HG03342 (cell line): ENCODE data around the gene SEC24D.

Experiments used
- ATAC-seq: cut with Tn5 transposase; IDR thresholded peaks from one replicate; pipeline ENCODE4 v1.9.1; 2021; ENCODE audit warnings: mild to moderate bottlenecking, moderate library complexity; ENCODE audit not compliant: unreplicated experiment

Gene SEC24D

GRCh38 chr4:118727360-118727759 is 108.6 kb downstream of the SEC24D start:
- ATAC-seq = no peak

DNA sequence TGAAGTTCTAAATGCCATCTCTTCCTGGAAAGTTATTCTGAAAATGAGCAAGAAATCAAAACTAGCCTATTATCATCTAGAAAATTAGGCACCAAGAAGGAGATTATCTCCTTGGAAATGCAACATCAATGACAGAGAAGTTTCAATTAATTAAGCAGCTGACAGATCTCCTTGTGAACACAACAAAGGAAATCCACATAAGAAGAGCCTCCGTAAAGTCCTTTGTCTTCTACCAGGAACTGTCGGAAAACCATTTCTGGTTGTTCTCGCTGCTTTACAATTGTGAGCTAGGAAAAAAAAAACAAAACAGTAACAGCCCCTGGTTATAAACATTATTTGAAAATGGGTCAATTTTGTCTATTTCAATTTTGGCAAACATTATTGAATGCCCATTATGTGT is 112.6 kb downstream of the SEC24D start:
- no peak for ATAC-seq

GRCh38 chr4:118721752-118722151 is 114.2 kb downstream of the SEC24D start:
- no peak for ATAC-seq

DNA sequence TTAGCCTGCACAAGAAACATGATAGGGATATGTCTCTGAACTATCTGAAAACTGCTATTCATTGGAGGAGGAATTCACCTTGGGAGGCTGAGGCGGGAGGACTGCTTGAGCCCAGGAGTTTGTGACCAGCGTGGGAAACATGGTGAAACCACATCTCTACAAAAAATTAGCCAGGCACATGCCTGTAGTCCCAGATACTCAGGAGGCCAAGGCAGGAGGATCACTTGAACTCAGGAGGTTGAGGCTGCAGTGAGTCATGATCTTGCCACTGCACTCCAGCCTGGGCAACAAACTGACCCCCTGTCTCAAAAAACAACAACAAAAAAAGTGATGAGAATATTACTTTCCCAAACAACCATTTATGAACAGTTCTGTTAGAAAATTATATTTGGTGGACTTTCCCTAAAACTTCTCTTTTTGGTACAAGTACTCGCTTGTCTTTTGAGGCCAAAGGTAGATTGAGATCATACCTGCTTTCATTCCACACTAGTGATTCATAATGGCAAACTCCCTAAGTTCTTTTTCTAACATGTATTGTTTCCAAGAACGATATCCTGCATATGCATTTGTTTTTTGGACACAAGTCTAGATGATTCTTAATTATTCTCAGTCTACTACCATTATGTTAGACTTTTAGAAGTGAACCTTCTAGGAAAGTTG is 117.3 kb downstream of the SEC24D start:
- no peak for ATAC-seq

DNA sequence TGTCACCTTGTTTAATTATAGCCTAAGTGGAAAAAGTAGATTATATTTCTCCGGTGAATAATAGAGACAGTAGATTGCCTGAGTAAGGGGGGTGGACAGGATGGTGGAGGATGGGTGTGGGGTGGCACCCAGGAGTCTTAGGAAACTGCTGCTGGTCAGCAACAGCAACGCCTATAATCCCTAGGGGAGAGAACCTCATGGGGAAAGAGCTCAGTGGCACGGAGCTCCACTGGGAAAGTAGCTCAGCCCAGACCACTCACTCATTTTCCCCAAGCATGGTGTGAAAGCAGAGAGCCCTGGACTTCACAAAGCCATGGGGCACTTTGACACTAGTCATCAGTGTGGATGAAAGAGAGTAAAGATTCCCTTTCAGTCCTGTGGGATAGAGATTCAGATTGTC is 119.6 kb downstream of the SEC24D start:
- ATAC-seq = no peak

DNA sequence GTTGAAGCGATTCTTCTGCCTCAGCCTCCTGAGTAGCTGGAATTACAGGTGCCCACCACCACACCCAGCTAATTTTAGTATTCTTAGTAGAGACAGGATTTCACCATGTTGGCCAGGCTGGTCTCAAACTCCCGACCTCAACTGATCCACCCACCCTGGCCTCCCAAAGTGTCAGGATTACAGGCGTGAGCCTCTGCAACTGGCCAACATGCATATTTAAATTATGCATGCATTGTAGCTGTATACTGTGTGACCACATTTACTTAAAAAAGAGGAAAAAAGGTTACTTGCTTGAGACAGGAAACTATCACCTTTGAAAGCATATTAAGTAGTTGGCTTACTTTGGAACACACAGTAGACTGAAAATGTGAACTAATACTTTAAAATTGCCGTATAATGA is 121.2 kb downstream of the SEC24D start:
- ATAC-seq = no peak

- ATAC-seq = peak; percentile 45
Measured at GRCh38 chr4:118712872-118713271, 123.1 kb downstream of the SEC24D start.

- no peak for ATAC-seq
Measured at GRCh38 chr4:118711052-118711451, 124.9 kb downstream of the SEC24D start.

DNA sequence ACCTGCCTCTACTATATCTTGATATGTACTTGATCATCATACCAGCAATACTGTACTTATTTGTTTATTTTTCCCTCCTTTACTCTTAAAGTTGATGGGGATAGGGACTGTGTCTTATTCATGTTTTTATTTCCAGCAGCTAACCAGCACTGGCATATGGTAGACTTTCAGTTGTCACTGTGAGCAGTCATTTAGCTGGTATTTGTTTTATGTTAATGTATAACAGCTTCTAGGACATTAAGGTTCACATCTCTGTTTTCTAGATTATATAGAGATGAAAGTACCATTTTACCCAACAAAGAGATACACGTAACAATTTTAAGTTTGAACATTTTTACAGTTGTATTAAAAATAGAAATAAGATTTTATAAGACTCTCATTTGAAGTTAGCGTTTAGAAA is 132.8 kb downstream of the SEC24D start:
- no peak for ATAC-seq

GRCh38 chr4:118684873-118685811 is 150.8 kb downstream of the SEC24D start, which contains the start of gene METTL14:
TSS of gene METTL14 (plus strand) at chr4:118685392. CDS start at chr4:118685535, 143 bp downstream.
- ATAC-seq = peak; percentile 99

DNA sequence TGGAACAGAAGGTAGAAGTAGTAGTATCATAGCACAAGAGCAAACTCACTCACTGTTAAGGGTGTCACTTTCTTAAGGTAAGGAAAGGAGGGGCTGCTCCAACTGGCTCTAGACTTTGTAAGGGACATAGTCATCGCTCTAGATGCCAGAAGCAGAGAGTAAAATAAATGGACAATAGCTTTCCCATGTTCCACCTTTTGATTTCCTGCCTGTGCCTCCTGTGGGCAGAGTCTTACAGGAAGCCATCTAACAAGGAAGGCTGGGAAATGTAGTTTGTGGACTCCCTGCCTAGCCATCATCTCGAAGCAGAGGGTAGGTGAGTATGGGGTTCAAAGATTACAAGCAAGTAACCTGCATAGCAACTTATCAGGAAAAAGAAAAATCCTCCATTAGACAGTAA is 152.4 kb downstream of the SEC24D start:
- ATAC-seq = no peak

DNA sequence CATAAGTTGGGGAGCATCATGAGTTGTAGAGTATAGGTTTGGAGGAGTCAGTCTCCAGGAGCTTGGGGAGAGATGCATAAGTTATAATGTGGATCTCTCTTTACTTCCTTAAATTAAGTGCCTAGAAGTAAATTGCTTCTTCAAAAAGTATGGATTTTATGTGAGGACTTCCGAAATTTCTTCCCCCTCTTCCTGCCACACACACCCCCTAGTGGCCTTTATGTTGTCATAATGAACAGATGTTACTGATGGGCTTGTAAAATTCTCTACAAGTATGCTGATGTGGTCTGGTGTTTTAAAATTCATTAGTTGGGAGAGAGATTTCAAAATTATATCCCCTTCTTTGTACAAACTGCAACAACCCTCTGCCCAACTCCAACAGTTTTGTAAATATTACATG is 153.0 kb downstream of the SEC24D start:
- ATAC-seq = no peak

GRCh38 chr4:118680808-118681207 is 155.1 kb downstream of the SEC24D start:
- no peak for ATAC-seq

DNA sequence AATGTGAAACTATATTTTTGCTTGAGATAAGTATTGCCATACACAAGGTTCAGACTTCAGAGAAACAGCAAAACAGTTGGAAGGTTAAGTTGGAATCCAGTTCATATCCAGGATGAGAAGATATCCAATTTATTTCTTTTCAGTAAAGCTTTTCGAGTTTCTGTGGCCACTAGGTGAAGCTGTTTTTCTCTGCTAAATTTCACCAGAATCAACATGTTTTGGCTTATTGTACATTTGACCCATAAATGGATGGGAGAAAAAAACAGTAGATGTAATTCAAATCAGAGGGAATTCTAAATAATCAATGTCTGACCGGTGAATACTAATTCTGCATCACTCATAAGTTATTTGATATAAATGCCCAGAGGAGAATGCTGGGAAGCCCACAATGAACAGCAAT is 159.8 kb downstream of the SEC24D start:
- ATAC-seq = no peak
